Peyer's patch (tissue), 4 donors: ENCODE measurements around the gene SLX9.

Experiments used
- CTCF ChIP-seq, 6 experiments: fragments of 450-650 bp in 4 of 6; fragments of 200-600 bp in 2 of 6; sonication (generic) in 1 of 6; IDR thresholded peaks; one replicate each; pipeline ENCODE4 v1.5.1; 2017 to 2019; ENCODE audit warnings: antibody characterized with exemption in 6 of 6, mild to moderate bottlenecking in 3 of 6, moderate library complexity in 1 of 6
- POLR2A ChIP-seq, 2 donors: fragments of 450-650 bp; IDR thresholded peaks; one replicate each; pipeline ENCODE4 v1.5.1; 2017; ENCODE audit warnings: antibody characterized with exemption in 2 of 2, mild to moderate bottlenecking in 2 of 2, moderate library complexity in 2 of 2

- TF ChIP-seq CTCF (IDR thresholded peaks at IDR 0.05) = no peak
- TF ChIP-seq POLR2A (IDR thresholded peaks at IDR 0.05) = no peak
Observed at GRCh38 chr21:44924606-44925377, 15.0 kb upstream of the SLX9 start.
